AG09309 (cell line): ENCODE measurements around the gene PADI2.
A peak's percentile ranks its signal among the peaks of the same experiment; 100 is the strongest.

Experiments
- DNase-seq: peaks from one replicate; pipeline ENCODE4 v3.0.0-alpha.2; 2010; ENCODE audit warnings: low read depth
- H3K4me3 ChIP-seq: 2 replicates; pipeline ENCODE4 v1.5.1; 2011; ENCODE audit warnings: mild to moderate bottlenecking, low read depth, low read length, moderate library complexity; ENCODE audit not compliant: control insufficient read depth
- CTCF ChIP-seq: IDR thresholded peaks from 2 replicates; pipeline ENCODE4 v1.5.1; 2011; ENCODE audit warnings: mild to moderate bottlenecking, low read depth, low read length, inconsistent platforms; ENCODE audit not compliant: insufficient read depth, control insufficient read depth; ENCODE audit errors: missing control alignments

Gene PADI2

GRCh38 chr1:17119076-17119772, at the start of gene PADI2:
Gene PADI2 (minus strand): TSS chr1:17119451. CDS start chr1:17119371, 80 bp downstream.
- H3K4me3 ChIP-seq: peak within 1 kb of the TSS; percentile 23
- DNase-seq: no peak

DNA sequence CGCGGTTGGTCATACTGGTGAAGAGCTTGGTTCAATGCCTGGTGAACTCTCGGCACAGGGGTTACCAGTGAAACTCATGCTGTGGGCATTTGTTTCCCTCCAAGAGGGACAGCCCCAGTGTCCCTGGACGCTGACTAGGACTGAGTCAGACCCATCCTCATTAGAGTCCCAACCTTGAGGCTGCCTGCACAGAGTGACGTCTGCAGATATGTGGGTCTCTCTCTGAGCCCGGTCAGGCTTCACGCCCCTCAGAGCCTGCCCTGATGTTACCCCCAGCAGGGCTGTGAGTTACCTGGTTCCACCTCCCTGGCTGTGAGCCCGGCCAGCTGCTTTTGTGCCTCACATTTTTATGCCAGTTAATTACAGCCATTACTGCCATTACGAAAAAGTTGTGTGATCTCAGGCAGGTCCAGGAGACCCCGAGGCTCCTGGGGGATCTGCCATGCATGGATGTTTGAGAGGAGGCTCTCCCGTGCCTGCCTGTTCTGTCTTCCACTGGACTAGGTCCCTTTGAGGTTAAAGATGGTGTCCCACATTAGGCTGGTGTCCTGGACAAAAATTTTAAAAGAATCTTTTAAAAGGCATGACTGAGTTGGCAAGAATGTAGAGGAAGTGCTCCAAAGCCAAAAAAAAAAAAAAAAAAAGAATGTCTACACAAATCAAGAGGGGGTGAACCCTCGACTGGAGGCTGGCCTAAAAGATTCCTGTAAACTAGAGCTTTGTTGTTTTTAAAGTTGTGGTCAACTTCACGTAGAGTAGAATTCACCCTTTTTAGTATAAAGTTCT, 49.0 kb upstream of the PADI2 start:
- peak; percentile 75 for DNase-seq
- TF ChIP-seq CTCF: no peak
- no peak overlapping the region for H3K4me3 ChIP-seq

More at GRCh38 chr1:17119076-17119772, at the start of gene PADI2:
- TF ChIP-seq CTCF: no peak

DNA sequence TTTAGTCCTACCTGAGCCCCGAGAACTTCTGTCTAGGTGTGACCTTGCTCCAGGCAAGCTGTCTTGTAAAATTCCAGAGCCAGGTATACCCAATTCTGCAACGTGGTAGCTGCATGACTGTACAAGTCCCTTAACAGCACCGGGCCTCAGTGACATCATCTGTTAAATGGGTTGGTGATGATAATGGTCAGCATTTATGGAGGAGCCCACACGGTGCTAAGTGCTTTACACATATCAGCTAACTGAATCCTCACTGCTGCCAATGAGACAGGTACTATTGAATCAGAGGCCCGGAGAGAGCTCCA, 48.5 kb upstream of the PADI2 start:
- TF ChIP-seq CTCF: no peak
- no peak overlapping the region for H3K4me3 ChIP-seq
- DNase-seq: no peak

DNA sequence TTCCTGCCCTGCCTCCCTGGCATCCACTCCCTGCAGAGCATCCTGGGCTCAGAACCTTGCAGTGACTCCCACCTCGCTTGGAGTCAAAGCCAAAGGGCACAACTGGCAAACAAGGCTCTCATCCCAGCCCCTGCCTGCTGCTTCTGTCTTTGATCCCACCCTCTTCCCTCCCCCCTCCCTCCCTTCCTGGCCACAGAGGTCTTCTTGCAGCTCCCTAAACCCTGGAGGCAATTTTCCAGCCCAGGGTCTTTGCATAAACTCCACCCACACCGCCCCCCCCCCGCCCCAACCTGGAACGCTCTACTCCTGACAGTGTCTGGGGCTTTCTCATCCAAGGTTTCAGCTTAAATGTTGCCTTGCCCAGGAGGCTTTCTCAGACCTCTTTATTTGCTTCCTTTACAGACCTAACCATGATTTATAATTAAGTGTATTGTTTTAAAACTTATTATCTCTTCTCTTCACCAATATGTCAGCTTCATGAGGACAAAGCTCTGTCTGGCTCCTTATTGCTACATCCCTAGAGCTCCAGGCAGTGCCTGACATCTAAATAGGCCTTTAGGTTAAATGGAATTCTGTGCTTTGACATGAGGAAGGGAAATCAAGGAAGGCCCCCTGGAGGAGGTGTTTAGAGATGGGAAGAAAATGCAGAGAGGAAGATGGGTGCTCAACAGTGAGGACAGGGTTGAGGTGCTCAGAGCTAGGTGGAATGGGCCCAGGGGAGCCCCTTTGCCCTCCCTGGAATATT, 48.0 kb upstream of the PADI2 start:
- no peak for TF ChIP-seq CTCF
- H3K4me3 ChIP-seq: no peak overlapping the region
- DNase-seq: no peak

DNA sequence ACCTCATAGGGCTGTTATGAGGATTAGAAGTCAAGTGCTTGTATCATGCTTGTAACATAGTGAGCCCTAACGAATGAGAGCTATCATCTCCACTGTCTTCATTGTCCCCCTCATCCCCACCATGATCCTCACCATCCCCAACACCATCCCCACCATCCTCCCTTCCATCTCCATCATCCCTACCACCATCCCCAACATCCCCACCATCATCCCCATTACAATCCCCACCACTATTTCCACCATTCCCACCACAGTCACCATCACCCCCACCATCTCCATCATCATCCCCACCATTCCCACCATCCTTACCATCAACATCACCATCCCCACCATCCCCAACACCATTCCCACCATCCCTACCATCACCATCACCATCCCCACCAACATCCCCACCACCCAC, 46.6 kb upstream of the PADI2 start:
- H3K4me3 ChIP-seq: no peak overlapping the region
- no peak for DNase-seq
- no peak for TF ChIP-seq CTCF

- no peak for DNase-seq
- no peak for TF ChIP-seq CTCF
- no peak overlapping the region for H3K4me3 ChIP-seq
Observed at GRCh38 chr1:17163789-17164666, 44.8 kb upstream of the PADI2 start.
